OCI-LY3 (cell line): ENCODE data around the gene KDM4B.

Experiments
- CTCF ChIP-seq: fragments of 200-600, 300-600 bp; sonication (generic); IDR thresholded peaks from 2 replicates; pipeline ENCODE4 v1.5.1; 2014; ENCODE audit warnings: antibody characterized with exemption, low read length, low read depth
- EZH2phosphoT487 ChIP-seq: fragments of 200-600 bp; shearing (Covaris generic); IDR thresholded peaks from 2 replicates; pipeline ENCODE4 v1.6.1; 2018; ENCODE audit warnings: antibody characterized with exemption, mixed run types, low read depth

- TF ChIP-seq CTCF (no peak), EZH2phosphoT487 (no peak)
These were observed 178.4 kb downstream of the KDM4B start for GRCh38 chr19:5147074-5147977.
